Stimulated activated CD4-positive, alpha-beta T cell treated with anti-CD3 and anti-CD28 coated beads, Interleukin-1b, Interleukin-23, amount 100 ng/mL, for 1 hour (primary cell): ENCODE data around the gene CASP10.
"Not testable (repeated sequence)": the region's sequence is repeated elsewhere in the genome, so short reads cannot be mapped to it uniquely, and the experiment has no call there.

Experiments used
- DNase-seq, 2 donors: peaks; one replicate each; pipeline ENCODE4 v3.0.0-alpha.2; 2020; ENCODE audit warnings: low read depth in 2 of 2

CASP10 gene

DNA sequence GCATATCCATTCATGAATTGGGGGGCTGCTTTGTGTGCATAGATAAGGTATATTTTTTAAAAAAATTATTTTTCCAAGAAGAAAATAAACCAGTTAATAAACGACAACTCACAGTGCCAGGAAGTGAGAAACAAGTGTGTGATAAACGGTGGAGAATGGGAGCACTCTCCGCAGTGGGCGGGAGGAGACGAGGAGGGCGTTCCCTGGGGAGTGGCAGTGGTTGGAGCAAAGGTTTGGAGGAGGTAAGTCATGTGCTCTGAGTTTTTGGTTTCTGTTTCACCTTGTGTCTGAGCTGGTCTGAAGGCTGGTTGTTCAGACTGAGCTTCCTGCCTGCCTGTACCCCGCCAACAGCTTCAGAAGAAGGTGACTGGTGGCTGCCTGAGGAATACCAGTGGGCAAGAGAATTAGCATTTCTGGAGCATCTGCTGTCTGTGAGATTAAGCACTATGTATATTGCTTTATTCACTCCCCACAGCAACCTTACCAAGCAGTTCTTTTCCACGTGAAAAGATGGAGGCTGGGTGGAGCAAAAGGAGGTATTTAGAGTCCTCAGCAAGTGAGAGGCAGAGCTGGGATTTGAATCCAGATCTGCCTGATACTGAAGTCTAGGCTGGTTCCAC is 50.4 kb downstream of the CASP10 start:
- peak; percentile 57 to 67 for DNase-seq

DNA sequence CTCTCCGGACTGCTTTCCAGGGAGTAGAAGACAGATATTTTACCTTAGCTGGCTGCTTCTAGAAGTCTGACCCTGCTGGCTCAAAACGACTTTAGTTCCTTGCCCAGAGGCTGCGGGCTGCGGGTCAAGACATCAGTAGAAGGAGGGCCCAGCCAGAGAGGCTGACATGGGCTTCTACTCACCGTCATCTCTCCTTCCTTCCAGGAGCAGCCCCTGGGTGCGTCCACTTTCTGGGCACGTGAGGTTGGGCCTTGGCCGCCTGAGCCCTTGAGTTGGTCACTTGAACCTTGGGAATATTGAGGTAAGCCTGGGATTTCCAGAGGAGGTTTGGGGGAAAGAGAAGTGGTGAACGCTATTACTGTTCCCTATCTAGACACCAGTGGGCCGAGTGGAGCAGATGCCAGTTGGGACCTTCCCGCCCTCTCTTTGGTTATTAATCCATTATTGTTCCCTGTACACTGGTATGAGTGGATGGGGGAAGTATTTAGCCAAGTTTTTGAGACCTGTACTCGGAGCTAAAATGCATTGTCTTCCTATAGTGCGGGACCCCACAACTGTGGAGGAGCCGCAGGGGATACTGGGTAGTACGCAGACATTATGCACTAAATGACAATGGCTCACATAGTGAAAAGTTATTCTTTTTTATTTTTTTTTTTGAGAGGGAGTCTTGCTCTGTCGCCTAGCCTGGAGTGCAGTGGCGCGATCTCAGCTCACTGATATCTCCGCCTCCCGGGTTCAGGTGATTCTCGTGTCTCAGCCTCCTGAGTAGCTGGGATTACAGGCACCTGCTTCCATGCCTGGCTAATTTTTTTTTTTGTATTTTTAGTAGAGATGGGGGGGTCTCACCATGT is 51.1 kb downstream of the CASP10 start:
- no peak for DNase-seq

DNA sequence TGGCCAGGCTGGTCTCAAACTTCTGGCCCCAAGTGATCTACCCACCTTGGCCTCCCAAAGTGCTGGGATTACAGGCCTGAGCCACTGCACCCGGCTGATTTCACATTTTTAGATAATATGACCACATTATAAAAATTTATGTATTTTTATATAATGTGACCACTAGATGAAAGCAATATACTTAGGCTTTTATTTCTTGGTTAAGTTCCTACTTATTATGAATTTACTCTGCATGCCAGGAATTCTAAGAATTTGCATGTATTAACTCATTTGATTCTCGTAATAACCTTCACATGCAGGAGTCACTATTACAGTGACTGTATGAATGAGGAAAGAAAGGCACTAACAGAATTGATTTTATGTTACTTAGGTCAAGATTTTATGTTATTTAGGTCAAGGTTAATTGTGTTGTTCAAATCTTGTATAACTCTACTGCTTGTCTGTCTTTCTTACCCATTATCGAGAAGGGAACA is 51.8 kb downstream of the CASP10 start:
- DNase-seq = no peak

DNA sequence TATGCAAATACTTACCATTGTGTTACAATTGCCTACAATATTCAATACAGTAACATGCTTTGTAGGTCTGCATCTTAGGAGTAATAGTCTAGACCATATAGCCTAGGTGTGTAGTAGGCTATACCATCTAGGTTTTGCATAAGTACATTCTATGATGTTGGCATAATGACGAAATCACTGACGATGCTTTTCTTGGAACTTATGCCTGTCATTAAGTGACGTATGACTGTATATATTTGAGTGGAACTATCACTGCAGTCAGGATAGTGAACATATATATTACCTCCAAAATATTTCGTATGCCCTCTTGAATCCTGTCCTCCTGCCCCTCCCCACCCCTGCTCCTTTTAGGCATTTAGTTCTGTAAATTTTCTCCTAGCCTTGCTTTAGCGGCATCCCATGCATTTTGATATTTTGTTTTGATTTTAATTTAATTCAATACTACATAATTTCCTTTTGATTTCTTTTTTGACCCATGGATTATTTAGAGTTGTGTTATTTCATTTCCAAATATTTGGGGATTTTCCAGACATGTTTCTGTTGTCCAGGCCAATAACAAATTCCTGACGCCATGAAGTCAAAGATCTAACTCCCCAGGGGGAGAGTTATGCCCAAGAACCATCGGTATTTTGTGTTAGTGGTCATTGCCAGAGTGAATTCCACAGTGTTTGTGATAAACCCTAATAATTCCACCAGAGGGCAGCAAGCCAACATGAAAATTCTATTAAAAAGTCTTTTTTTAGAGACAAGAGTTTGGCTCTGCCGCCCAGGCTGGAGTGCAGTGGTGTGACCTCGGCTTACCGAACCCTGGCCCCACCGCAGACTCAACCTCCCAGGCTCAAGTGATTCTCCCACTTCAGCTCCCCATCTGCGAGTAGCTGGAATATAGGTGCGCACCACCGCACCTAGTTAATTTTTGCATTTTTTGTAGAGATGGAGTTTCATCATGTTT is 53.2 kb downstream of the CASP10 start:
- no peak for DNase-seq

DNA sequence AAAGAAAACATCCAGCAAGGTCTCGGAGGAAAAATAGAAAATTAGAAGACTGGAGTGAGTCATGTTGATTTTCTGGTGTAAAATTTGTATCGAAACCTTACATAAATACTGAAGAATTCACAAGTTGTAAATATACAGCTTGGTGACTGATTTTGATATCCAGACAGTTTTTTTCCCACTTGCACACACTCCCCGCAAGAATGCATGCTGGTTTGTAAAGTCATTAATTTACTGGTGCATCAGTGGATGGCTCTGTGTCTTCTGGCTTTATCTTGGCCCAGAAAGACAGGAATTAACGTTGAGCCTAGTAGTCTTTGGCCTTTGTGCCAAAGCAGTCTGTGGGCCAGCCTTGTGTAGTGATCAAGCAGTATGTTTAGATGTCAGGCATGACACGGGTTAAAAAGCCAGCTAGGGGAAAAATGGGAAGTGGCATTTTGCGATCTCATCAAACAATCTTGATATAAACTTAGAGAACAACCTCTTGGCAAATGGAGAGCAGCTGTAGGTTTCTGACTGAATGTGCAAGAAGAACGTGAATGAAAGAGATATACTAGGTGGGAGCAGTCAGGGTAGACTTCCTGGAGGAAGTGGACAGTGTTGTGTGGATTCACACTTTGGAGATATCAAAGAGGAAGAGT is 54.7 kb downstream of the CASP10 start:
- no peak for DNase-seq

DNA sequence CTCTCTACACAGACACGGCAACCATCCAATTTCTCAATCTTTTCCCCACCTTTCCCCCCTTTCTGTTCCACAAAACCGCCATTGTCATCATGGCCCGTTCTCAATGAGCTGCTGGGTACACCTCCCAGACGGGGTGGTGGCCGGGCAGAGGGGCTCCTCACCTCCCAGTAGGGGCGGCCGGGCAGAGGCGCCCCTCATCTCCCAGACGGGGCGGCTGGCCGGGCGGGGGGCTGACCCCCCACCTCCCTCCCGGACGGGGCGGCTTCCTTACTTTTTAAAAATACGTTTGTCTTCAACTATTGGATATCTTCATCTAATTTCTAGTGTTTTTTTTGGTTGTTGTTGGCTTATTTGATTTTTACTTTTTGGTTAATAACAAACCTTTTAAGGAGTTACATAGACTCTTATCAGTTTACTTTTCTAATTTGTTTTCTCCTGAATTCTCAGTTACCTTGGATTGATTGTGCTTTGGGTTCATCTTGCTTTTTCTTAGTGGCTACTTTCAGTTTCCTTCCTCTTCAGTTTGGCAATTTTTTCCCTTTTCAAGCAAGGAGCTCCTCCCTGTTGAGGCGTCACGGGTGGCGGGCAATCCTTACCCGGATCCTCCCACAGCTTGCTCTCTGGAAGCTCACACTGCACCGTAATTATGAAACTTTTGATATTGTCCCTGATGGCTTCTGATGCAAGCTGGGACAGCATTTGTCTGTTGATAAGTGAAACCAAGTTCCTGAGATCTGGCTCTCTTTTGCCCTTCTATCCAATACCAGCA is 56.4 kb downstream of the CASP10 start:
- not testable (repeated sequence) for DNase-seq

DNA sequence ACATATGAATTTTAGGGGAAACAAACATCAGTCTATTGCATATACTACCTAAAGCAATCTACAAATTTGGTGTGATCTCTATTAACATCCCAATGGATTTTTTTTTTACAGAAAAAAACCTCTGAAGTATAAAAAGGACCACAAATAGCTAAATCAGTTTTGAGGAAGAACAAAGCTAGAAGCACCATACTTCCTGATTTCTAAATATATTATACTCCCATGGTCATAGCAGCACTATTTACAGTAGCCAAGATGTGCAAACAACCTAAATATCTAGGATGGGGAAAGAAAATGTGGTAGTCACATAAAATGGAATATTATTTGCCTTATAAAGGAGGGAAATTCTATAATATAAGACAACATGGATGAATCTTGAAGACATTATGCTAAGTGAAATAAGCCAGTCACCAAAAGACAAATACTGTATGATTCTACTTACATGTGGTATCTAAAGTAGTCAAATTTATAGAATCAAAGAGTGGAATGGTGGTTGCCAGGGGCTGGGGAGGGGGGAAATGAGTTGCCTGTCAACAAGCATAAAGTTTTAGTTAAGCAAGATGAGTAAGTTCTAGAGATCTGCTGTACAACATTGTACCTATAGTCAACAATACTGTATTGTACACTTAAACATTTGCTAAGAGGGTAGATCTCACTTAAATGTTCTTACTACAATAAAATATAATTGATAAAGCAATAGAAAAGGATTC is 59.8 kb downstream of the CASP10 start:
- DNase-seq = no peak

DNA sequence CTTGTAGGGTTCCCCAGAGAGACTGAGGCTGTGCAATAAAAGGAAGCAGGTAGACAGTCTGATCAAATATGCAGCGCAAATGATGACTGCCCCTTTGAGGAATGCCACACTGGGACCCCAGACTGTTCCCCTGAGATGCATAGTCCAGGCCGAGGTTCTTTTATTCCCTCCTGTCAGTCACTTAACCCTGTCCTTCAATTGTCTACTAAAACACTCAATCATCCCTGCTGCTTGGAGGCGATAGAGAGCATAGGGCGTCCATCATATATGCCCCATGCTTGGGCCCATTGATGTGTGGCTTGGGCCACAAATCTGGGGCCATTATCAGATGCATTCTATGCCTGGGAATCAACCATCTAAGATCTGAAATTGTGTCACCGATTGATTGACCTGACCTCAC is 61.9 kb downstream of the CASP10 start:
- no peak for DNase-seq

DNA sequence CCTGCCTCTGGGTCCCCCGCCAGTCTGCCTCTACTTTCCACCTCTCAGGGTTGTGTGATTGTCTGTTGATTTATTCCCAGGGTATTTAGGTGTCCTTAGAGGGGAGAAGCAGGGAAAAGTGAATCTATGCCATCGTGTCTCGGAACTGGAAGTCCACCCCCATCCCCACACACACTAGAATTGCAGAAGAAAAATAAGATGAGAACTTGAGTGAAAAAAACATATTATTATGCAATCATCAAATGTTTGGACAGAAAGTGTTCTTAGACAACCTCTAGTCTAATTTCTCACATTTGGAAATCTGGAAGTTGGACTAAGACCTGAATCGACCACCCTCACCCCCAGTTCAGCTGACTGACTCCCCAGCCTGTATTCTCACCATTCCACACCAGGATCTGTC is 63.3 kb downstream of the CASP10 start:
- DNase-seq = no peak

DNA sequence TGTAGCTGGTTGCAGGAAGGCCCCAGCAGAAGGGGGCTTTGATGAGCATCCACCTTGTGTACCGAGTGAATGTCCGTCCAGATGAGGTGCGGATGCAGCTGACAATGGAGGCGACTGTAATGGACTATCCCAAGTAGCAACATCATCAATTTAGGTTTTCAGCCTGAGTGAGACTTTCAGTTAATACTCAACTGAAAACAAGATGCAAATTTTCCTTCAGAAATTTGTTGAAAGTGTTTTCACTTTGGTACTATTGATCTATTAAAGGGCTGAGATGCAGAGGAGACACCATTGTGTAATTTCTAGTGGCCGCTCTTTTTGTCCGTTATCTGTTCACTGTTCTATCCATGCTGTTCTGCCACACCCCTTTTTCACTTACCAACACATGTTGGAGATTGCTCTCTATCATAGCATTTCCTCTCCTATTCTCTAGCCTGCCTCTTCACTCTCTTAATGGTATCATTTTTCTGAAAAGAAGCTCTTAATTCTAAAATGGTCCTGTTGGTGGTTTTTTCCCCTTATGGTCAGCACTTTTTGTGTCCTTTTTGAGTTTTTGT is 65.4 kb downstream of the CASP10 start:
- DNase-seq = no peak

DNA sequence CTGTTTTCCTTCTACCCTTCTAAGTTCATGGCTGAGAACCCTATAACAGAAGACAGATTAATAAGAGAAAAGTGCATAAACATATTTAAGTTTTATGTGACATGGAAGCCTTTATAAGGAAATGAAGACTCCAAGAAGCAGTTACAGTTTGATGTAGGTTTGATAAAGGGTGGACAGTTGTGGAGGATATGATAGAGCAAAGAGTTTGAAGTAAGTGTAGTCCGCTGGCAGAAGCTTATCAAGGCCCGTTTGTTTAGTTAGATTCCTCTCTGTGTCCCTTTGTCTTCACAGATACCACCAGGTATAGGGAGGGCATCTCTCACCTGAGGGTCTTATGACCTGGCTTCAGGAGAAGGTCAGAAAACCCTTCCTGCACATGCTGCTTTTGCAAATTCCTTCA is 66.9 kb downstream of the CASP10 start:
- DNase-seq = no peak

DNA sequence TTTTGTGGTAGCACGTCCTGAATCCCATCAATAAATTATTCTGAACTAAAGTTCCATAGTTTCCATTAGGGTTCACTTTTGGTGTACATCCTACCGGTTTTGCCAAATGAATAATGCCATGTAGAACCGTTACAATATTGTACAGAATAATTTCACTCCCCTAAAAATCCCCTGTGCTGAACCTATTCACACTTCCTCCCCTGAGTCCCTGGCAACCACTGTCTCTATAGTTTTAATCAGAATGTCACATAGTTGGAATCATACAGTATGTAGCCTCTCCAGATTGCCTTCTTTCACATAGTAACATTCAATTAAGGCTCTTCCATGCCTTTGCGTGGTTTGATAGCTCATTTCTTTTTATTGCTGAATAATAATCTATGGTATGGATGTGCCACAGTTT is 67.8 kb downstream of the CASP10 start:
- DNase-seq = no peak

DNA sequence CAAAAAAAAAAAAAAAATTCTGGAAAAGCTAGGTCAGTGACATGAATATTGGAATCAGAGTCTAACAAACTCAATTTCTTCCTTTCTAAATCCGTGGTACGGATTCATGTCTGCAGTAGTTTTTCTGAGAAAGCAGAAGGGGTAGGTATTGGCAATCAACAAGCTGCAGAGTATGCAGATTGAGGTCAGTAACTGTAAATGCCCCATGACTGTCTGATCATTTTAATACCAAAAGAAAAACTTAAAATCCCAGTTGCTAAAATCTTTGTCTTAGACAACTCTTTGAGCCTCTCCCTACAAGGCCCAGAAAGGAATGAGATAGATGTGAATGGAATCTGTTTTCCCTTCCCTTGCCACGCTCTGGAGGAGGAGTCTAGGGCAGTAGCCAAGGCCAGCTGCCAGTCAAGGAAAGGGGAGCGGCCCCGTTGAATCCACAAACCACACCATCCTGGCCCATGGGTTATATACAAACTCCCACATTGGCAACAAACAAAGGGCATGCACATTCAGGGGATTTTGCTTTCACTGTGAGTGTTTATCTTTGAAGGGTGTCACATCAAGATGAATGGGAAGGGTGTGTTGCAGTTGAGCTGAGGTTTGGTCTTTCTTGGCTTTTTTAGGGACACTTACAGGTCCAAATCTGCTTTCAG is 71.3 kb downstream of the CASP10 start:
- DNase-seq = no peak

DNA sequence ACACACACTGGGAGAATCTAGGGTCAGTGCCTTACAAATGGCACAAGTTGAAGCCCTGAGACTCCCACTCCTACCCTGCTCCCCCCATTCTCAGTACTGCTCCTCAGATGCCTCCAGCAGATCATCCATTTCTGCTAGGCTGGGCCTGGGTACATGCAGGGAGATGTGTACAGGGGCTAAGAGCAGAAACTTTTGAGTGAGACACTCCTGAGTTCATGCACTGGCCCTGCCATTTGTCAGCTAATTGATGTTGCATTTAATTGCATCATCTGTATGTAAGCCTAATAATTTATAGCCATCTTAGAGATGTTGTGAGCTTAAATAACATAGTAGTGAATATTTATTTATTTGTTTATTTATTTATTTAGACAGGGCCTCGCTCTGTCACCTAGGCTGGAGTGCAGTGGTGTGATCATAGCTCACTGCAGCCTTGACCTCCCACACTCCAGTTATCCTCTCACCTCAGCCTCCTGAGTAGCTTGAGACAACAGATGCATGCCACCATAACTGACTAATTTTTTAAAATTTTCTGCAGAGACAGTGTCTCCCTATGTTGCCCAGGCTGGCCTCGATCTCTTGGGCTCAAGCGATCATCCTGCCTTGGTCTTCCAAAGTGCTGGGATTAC is 72.6 kb downstream of the CASP10 start:
- no peak for DNase-seq

DNA sequence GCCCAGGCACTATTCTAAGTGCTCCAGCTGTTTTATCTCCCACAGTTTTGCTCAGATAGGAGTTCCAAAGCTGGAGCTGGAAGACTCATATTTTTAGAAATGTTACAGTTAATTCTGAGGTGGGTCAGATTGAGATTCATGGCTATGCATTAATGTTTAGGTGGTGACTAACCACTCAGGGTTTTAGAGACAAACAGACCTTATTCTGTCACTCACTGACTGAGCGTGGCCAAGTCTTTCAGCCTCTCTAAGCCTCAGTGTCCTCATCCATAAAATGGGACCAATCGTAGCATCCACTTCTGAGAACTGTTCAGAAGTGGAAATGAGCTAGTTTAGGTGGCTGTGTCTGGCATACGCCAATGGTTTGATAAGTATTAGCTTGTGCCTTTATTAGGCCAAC is 73.1 kb downstream of the CASP10 start:
- DNase-seq = no peak

DNA sequence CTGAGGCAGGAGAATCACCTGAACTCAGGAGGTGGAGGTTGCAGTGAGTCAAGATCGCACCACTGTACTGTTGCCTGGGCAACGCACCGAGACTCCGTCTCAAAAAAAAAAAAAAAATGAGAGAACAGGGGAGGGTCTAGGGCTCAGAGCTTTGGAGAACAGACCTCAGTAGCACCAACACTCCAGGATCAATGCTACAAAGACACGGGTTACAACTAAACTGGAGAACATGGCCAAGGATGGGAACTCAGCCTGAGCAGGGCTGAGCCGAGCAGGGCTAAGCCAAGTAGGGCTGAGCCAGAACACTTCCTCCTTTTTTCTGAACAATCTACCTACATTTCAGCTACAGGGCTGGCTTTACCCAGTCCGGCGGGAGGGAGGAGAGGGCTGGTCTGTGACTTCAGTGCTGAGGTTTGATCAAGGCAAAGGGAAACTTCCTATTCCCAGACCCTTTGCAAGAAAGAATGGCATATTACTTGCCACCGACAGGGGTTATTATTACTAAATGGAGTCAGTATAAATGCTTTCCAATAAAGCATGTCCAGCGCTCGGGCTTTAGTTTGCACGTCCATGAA is 74.5 kb downstream of the CASP10 start:
- no peak for DNase-seq

DNA sequence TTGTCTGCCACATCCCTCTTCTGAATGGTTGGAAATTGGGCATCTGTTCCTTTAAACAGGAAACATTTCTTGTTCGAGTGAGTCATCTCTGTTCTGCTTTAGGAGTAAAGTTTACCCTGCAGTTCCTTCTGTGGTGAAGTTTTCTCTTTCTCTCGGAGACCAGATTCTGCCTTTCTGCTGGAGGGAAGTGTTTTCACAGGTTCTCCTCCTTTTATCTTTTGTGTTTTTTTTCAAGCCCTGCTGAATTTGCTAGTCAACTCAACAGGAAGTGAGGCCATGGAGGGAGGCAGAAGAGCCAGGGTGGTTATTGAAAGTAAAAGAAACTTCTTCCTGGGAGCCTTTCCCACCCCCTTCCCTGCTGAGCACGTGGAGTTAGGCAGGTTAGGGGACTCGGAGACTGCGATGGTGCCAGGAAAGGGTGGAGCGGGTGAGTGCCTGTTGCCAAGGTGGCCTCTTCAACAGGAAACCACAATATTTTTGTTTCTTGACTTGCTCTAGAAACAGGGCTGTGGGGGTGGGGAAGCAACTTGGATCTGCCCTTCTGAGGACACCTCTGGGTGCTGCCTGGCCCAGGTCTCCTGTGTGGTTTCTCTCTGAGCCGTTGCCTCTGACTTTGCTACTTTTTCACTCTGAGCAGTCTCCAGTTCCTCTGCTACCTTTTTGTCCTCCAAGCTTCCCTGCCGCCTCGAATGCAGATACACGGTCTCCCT is 75.2 kb downstream of the CASP10 start:
- peak; percentile 48 to 85 for DNase-seq
